BJ (cell line): ENCODE data around the gene EXTL1. TPM values are rescaled to one million over a fixed set of nuclear protein-coding genes. Genes with fewer than 3 reads are reported as not detected.

Experiments used
- CTCF ChIA-PET: fragments of 350-600 bp; formaldehyde crosslinking; extraction: SDS; loops from one replicate; lab custom pipeline; 2021; ENCODE audit warnings: antibody characterized with exemption, inconsistent platforms; lab: Yijun Ruan, JAX
- POLR2A ChIA-PET: fragments of 300-600 bp; sonication (Branson Sonifier 250); formaldehyde crosslinking; extraction: SDS; loops from one replicate; lab custom pipeline; 2021; ENCODE audit warnings: antibody characterized with exemption; lab: Charles Lee
- DNase-seq: peaks from one replicate; pipeline ENCODE4 v3.0.0-alpha.2; 2011; ENCODE audit warnings: low read depth
- H3K27me3 ChIP-seq: 2 replicates; pipeline ENCODE4 v1.6.0; 2011; ENCODE audit warnings: low read length; ENCODE audit not compliant: control insufficient read depth, insufficient read depth
- H3K36me3 ChIP-seq: 2 replicates; pipeline ENCODE4 v1.5.1; 2011; ENCODE audit warnings: low read length; ENCODE audit not compliant: control insufficient read depth, insufficient read depth
- H3K4me3 ChIP-seq: 2 replicates; pipeline ENCODE4 v1.5.1; 2011; ENCODE audit warnings: low read depth, mild to moderate bottlenecking, control low read depth, low read length
- polyA plus RNA-seq: library from polyadenylated mRNA; depleted of rRNA; stranded (reverse); fragments of >200 nt; gene quantifications from 2 replicates; pipeline ENCODE4 v1.2.3, GENCODE V29; 2011
- TF ChIP-seq, protein P1 (sequence below): IDR thresholded peaks from 2 replicates; pipeline ENCODE4 v1.5.1; 2011; ENCODE audit warnings: low read depth, mild to moderate bottlenecking, control low read depth, inconsistent platforms, low read length, moderate library complexity; ENCODE audit not compliant: insufficient read depth

EXTL1 gene
- polyA plus RNA-seq, 1 experiment, result 5.0 TPM

DNA sequence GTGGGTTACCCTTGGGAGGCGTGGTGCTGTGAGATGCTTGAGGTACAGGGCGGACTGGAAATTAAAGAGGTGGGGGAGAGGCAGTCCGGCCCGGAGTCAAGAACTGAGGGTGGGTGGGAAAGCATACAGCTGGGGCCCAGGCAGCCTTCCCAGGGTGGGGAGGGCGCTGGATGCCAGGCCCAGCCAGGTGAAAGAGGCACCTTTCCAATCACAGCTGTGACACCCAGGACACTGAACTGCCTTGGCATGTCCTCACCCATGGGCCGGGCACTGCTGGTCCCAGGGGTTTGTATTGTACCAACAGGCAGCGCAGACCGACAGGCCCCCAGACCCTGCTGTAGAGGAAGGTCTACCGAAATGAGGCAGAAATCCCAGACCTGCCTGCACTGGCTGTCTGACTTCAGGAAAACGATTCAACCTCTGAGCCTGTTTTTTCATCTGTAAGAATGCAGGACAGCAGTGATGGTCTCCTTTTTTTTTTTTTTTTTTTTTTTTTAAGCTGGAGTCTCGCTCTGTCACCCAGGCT, 15.2 kb downstream of the EXTL1 start:
- Histone ChIP-seq H3K27me3 (peaks cover 9% of the 10 kb centered on the region), H3K4me3 (no peak overlapping the region), H3K36me3 (no peaks in the 10 kb centered on the region)
- ChIA-PET POLR2A (interaction anchor here (0.6 kb wide), 1 partner anchor 199 kb away, joined by 3 read pairs; no protein-coding TSS in a partner anchor), CTCF (interaction anchor here (0.5 to 5.4 kb wide), 31 partner anchors 9 to 430 kb away, joined by 3 to 90 read pairs (median 5); partner anchors contain the start of genes EXTL1, PAFAH2, SLC30A2 and ZNF593)
- DNase-seq, result no peak
- TF ChIP-seq, protein P1, sequence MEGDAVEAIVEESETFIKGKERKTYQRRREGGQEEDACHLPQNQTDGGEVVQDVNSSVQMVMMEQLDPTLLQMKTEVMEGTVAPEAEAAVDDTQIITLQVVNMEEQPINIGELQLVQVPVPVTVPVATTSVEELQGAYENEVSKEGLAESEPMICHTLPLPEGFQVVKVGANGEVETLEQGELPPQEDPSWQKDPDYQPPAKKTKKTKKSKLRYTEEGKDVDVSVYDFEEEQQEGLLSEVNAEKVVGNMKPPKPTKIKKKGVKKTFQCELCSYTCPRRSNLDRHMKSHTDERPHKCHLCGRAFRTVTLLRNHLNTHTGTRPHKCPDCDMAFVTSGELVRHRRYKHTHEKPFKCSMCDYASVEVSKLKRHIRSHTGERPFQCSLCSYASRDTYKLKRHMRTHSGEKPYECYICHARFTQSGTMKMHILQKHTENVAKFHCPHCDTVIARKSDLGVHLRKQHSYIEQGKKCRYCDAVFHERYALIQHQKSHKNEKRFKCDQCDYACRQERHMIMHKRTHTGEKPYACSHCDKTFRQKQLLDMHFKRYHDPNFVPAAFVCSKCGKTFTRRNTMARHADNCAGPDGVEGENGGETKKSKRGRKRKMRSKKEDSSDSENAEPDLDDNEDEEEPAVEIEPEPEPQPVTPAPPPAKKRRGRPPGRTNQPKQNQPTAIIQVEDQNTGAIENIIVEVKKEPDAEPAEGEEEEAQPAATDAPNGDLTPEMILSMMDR, result no peak

DNA sequence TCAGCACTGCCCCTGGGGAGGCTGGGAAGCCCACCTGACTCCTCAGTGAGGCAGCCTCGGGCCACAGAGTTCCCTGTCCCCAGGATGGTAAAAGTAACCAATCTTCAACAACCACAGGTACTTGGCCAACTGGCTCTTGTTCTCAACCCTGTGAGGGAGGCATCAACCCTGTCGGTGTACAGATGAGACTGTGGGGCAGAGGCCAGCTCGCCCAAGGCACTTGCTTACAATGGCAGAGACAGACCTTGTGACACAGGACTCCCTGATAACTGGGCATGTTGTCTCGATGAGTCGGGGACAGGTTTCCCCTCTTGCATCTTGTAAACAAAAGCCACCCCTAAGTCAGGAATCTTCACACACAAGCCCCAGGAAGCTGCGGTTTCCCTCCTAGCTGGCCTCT, 16.3 kb downstream of the EXTL1 start:
- DNase-seq, result no peak
- ChIA-PET POLR2A (no interaction called here), CTCF (no interaction called here)
- TF ChIP-seq, protein P1, result no peak
- peaks cover 10% of the 10 kb centered on the region for H3K27me3 ChIP-seq
- no peaks in the 10 kb centered on the region for H3K36me3 ChIP-seq
- no peak overlapping the region for H3K4me3 ChIP-seq

DNA sequence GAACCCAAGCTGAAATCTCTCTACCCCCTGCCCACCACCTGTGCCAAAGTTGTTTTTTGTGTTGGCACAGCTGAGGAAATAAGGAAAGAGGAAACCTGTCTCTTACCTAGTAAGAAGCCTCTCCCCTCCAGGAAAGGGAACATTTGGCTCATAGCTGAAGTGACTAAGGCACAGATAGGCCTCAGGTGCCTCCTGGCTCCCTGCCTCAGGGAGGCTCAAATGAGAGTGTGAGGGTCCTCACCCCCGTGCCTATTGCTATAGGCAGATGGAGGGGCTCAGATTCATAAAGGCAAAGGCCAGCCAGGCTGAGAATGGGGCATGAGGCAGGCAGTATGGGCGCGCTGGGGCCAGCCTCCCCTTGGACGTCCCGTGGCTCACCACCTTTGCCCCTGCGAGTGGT, 16.9 kb downstream of the EXTL1 start:
- POLR2A ChIA-PET, result no interaction called here
- Histone ChIP-seq H3K27me3 (peaks cover 11% of the 10 kb centered on the region), H3K4me3 (no peak overlapping the region), H3K36me3 (no peaks in the 10 kb centered on the region)
- DNase-seq, result no peak
- TF ChIP-seq, protein P1, result no peak
- CTCF ChIA-PET, result no interaction called here

DNA sequence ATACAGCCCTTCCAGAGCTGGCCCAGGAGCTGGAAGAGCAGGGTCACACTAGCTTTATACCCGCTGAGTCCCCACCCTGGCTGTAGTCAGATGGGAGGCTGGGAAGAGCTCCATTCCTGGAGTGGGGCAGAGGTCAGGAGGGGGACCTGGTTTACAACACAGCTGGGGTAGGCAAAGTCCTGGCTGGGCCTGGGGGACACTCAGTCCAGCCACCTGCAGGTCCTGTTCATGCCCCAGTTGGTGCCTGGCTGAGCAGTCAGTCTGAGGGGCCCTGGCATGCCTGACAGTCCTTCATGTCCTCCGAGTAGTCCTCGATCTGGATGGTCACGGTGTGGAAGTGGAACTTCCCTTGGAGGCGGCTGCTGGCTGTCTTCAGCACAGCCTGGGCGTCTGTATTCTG, 17.3 kb downstream of the EXTL1 start:
- CTCF ChIA-PET, result interaction anchor here (1.0 kb wide), 1 partner anchor 131 kb away, joined by 4 read pairs; the partner anchor contains the start of gene ZNF593
- H3K36me3 ChIP-seq, result no peaks in the 10 kb centered on the region
- TF ChIP-seq, protein P1, result no peak
- POLR2A ChIA-PET, result no interaction called here
- no peak overlapping the region for H3K4me3 ChIP-seq
- DNase-seq, result no peak
- peaks cover 14% of the 10 kb centered on the region for H3K27me3 ChIP-seq

DNA sequence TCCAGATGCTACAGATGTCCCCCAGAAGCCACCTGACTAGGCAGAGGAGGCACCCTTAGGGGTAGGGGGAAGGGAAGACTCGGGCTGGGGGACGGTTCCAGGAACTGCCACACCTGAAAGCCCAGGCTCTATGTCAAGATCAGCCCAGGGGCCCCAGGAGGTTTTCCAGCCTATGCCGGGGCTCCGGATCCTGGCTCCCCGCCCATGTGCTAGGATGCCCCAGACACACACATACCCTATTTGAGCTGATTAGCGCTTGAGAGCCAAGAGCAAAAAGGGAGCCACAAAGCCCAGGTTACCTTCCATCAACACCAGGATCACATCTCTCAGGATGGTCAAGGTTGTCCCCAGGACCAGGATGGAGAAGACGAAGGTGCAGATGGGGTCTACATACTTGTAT, 19.8 kb downstream of the EXTL1 start:
- Histone ChIP-seq H3K27me3 (peaks cover 30% of the 10 kb centered on the region), H3K4me3 (no peak overlapping the region), H3K36me3 (no peaks in the 10 kb centered on the region)
- CTCF ChIA-PET, result interaction anchor here (0.5 to 2.2 kb wide), 5 partner anchors 103 to 556 kb away, joined by 3 to 7 read pairs (median 4); no protein-coding TSS in a partner anchor
- POLR2A ChIA-PET, result no interaction called here
- DNase-seq, result no peak
- TF ChIP-seq, protein P1, result no peak
